Mesodermal cell (in vitro differentiated cells): ENCODE measurements around the gene FIBCD1.
"Not testable (repeated sequence)": the region's sequence is repeated elsewhere in the genome, so short reads cannot be mapped to it uniquely, and the experiment has no call there.

ENCODE experiments used
- H3K27ac ChIP-seq: 2 replicates; pipeline ENCODE4 v1.7.0; 2013; ENCODE audit warnings: mild to moderate bottlenecking, low read depth, low read length, moderate library complexity; ENCODE audit not compliant: severe bottlenecking
- H3K36me3 ChIP-seq: 2 replicates; pipeline ENCODE4 v1.7.1; 2013; ENCODE audit warnings: mild to moderate bottlenecking, low read length, moderate library complexity; ENCODE audit not compliant: control insufficient read depth, insufficient read depth
- H3K4me1 ChIP-seq: one replicate; pipeline ENCODE4 v1.7.1; 2013; ENCODE audit warnings: mild to moderate bottlenecking, low read length; ENCODE audit not compliant: insufficient read depth, control insufficient read depth, poor library complexity, severe bottlenecking
- H3K4me3 ChIP-seq: 2 replicates; pipeline ENCODE4 v1.7.0; 2013; ENCODE audit warnings: low read length, control low read depth, mild to moderate bottlenecking; ENCODE audit not compliant: insufficient read depth, poor library complexity, severe bottlenecking; ENCODE audit errors: extremely low read depth
- H3K9me3 ChIP-seq: 2 replicates; pipeline ENCODE4 v1.7.1; 2013; ENCODE audit warnings: mild to moderate bottlenecking, low read length, moderate library complexity; ENCODE audit not compliant: control insufficient read depth
- WGBS, 2 experiments: methylation state at CpG; one replicate each; pipeline ENCODE4 v1.1.5; 2013; ENCODE audit warnings: missing lambda C conversion rate in 2 of 2; ENCODE audit not compliant: insufficient coverage in 2 of 2; 5-methylcytosine and 5-hydroxymethylcytosine counted together

The FIBCD1 gene

DNA sequence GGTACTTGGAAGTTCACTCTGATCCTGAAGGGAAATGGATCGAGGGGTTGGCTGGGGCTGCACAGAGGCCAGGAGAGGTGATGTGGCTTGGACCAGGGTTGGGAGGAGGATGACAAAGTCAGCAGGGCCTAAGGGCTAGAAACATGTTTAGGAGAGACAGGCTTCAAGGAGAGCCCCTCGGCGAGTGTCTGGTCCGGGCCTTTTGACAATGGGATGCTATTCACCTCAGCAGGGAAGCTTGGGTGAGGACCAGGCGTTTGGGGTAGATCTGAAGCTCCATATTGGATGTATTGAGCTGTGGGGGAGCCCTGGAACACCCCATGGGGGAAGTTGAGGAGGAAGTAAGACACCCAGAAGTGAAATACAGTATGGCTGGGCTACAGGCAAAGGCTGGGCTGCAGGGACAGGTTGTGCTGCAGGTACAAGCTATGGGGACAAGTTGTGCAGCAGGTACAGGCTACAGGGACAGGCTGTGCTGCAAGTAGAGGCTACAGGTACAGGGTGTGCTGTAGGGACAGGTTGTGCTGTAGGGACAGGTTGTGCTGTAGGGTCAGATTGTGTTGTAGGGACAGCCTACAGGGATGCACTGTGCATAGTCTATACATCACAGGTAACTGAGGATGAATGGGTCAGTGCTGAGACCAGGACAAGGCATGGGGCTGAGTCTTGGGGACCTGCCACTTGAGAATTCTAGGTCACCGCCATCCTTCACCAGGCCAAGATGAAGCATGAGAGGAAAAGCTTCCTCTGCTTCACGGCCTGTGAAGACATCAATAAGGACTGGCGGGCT lies 22.7 kb upstream of the FIBCD1 start:
- Histone ChIP-seq H3K4me1 (peaks cover 11% of the 10 kb centered on the region), H3K27ac (no peak overlapping the region), H3K4me3 (no peak overlapping the region), H3K36me3 (no peaks in the 10 kb centered on the region), H3K9me3 (peaks cover 8% of the 10 kb centered on the region)
- WGBS, 2 experiments: 90 to 95% methylated on average over 7 to 8 of the region's 8 CpGs

DNA sequence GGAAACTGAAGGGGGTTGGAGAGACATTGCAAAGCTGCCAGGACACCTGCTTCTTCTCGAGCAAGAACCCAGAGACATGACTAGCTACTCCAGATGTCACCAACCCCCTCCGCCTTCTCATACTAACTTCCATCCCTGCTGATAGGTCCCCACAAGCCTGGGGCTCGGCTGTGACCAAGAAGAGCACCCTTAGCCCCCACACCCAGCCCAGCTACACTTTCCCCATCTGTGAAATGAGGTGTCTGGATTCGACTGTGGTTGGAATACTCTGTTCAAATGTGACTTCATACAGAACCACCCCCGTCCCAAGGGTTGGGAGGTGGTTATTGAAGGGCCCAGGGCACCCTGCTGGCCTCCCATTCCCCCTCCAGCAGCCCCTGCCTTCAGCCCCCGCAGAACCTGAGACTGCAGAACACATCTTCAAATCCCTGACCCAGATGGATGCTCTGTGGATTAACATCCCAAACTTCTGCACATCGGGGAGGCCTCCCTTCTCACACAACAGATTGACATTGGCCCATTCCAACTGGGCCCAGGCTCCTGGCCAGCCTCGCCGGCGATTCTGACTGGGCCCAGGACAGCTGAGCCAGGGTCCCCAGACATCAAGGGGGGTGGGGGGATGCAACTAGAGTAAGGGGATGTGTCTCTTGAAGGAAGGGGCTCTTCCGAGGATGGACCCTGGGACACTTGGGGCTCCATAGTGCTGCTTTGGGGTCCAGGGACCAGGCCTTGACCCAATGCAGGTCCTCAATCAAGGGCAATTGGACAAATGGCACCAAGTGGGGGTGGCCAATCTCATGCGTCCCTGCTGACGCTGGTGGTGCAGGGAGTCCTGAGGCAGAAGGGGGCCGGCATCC lies 21.7 kb upstream of the FIBCD1 start:
- peaks cover 8% of the 10 kb centered on the region for H3K9me3 ChIP-seq
- H3K27ac ChIP-seq: no peak overlapping the region
- H3K4me3 ChIP-seq: no peak overlapping the region
- 94 to 100% methylated on average over 5 to 8 of the region's 14 CpGs for WGBS, 2 experiments
- no peaks in the 10 kb centered on the region for H3K36me3 ChIP-seq
- H3K4me1 ChIP-seq: peaks cover 11% of the 10 kb centered on the region

DNA sequence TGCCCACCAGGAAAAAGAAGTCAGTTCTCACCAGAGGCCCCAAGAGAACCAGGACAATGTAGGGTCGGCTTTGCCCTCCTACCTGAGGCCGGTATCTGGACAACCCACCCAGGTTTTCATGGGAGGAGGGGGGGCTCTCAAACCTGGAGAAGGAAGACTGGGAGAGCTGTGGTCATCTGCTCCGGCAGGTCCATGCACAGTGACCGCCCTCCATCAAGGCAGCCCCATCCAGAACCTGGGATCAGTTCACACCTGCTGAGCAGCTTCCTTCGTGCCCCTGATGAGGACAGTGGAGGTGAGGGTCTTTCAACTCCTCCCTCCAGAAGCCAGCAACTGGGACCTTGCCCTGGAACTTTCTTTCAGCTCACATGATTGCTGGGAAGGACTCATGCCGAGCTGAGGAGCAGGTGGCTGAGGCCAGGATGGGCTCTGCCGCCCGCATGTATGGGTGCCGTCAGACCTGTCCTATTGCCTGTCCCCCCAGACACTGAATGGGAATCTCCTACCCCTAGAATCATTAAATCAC lies 20.8 kb upstream of the FIBCD1 start:
- no peaks in the 10 kb centered on the region for H3K36me3 ChIP-seq
- peaks cover 11% of the 10 kb centered on the region for H3K4me1 ChIP-seq
- WGBS, 2 experiments: 82 to 91% methylated on average over 7 to 8 of the region's 9 CpGs
- H3K4me3 ChIP-seq: no peak overlapping the region
- no peak overlapping the region for H3K27ac ChIP-seq
- H3K9me3 ChIP-seq: peaks cover 8% of the 10 kb centered on the region

DNA sequence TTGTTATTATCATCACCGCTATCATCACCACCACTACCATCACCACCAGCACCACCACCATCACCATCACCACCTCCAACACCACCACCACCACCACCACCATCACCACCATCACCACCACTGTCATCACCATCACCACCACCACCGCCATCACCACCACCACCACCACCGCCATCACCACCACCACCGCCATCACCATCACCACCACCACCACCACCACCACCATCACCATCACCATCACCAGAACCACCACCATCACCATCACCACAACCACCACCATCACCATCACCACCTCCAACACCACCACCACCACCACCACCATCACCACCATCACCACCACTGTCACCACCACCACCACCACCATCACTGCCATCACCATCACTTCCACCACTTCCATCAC lies 19.5 kb upstream of the FIBCD1 start:
- H3K4me3 ChIP-seq, H3K9me3 ChIP-seq, H3K36me3 ChIP-seq, H3K27ac ChIP-seq: not testable (repeated sequence)
- peaks cover 11% of the 10 kb centered on the region for H3K4me1 ChIP-seq
- WGBS, 2 experiments: 68 to 100% methylated on average over 1 to 4 of the region's 4 CpGs

DNA sequence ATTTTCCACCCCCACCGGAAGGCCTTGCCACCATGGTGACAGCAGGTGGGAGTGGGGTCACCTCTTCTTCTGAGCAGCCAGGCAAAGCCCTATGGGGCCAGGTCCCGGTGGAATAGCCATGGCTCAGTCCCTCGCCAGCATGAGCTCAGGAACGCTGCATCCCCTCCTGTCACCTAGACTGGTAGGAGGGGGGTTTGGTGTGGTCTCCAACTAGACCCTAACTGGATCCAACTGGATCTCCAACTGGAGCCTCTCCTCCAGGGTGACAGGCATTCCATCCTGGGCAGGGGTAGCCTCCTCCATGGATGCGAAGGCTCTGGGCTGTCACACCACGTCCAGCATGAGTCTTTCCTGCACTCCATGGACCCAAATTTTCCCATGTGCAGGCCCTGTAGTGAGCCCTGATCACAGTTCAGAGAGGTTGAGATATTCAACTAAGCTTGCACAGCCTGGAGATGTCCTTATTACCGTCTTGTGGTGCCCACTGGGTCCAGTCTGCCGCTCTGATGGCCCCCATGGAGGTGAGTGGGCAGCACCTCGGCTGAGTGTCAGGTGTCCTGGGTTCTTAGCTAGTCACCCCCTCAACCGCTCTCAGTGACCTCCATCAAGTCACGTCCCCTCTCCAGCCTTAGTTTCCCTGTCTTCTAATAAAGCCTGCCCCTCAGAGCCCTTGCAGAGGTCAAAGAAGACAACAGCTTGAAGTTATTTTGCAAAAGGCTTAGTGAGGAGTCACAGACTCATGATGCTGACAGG lies 18.6 kb upstream of the FIBCD1 start:
- Histone ChIP-seq H3K4me3 (no peak overlapping the region), H3K36me3 (no peaks in the 10 kb centered on the region), H3K4me1 (peaks cover 6% of the 10 kb centered on the region), H3K9me3 (peaks cover 8% of the 10 kb centered on the region), H3K27ac (no peak overlapping the region)
- WGBS, 2 experiments: 91 to 93% methylated on average over 7 to 8 of the region's 11 CpGs

DNA sequence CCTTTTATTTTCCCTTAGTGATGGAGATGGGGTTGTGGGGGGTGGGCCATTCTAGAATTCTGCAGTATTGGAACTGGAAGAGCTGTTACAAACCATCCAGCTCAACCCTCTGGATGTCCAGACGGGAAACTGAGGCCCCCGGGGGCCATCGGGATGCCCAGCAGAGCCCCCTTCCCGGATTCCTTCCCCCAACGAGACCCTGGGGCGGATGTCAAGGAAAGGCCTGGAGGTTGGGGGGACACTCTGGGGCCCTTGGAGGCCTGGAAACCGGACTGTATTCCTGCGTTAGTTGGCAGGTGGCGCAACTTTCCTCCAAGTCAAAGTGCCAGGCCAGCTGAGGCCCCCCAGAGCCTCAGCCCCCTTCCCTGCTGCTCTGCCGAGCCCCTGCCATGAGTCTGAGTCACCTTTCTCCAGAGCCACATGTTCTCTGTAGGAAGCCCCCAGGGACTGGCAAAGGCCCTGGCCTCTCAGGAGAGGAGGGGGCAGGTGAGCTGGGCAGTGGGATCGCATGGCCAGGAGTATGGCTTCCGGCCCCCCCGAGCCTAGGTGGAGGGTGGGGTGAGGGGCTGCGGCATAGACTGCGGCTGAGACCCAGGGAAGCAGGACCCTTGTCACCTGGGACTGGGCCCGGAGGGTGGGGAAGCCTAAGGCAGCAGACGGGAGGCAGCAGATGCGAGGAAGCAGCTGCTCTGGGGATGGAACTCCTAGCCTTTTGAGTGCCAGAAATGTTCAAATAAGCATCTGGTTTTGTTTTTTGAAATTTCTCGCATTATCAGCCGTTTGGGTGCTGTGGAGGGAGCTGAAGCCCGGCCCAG lies 17.8 kb upstream of the FIBCD1 start:
- Histone ChIP-seq H3K9me3 (peaks cover 8% of the 10 kb centered on the region), H3K4me3 (no peak overlapping the region), H3K27ac (no peak overlapping the region), H3K4me1 (no peaks in the 10 kb centered on the region), H3K36me3 (no peaks in the 10 kb centered on the region)
- 84 to 86% methylated on average over 11 to 15 of the region's 21 CpGs for WGBS, 2 experiments

DNA sequence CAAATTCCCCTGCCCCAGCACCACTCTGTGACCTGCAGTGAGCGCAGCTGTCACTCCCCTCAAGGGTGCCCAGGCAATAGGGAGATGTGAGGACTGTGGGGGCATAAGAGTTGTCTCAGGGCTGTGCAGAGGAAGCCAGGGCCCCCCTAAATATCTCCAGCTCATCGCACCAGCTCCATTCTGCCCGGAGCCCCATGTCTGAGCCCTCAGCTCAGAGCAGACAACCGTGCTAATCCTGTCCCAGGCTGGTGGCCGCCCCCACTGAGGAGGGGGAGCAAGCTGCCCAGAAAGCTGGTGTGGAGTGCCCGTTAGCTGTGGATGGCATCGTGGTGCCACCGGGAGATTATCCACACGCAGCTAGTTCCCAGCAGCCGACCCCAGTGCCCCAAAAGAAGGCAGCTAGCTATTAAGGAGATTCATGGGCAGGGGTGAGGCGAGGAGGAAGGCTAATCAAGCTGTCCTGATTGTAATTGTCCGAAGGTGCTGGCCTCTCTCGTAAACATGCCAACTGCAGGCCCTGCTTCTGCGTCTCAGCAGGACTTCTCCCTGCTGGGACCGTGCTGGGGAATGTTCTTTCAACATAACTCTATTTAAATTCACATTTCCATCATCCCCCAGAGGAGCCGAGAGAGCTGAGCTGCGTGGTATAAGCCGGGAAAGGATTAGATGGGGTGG lies 17.0 kb upstream of the FIBCD1 start:
- H3K9me3 ChIP-seq: peaks cover 8% of the 10 kb centered on the region
- no peak overlapping the region for H3K4me3 ChIP-seq
- no peaks in the 10 kb centered on the region for H3K36me3 ChIP-seq
- 65 to 83% methylated on average over 11 to 13 of the region's 18 CpGs for WGBS, 2 experiments
- H3K27ac ChIP-seq: no peak overlapping the region
- no peaks in the 10 kb centered on the region for H3K4me1 ChIP-seq

DNA sequence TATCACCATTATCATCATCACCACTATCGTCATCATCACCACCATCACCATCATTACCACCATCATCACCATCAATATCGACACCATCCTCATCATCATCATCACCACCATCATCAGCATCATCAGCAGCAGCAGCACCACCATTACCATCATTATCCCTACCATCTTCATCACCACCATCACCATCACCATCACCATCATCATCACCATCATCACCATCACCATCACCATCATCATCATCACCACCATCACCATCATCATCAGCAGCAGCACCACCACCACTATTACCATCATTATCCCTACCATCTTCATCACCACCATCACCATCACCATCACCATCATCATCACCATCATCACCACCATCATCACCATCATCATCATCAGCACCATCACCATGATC lies 15.9 kb upstream of the FIBCD1 start:
- not testable (repeated sequence) for H3K27ac ChIP-seq, H3K36me3 ChIP-seq, H3K4me3 ChIP-seq, H3K4me1 ChIP-seq, H3K9me3 ChIP-seq
- 68 to 92% methylated on average over 2 of the region's 2 CpGs for WGBS, 2 experiments

DNA sequence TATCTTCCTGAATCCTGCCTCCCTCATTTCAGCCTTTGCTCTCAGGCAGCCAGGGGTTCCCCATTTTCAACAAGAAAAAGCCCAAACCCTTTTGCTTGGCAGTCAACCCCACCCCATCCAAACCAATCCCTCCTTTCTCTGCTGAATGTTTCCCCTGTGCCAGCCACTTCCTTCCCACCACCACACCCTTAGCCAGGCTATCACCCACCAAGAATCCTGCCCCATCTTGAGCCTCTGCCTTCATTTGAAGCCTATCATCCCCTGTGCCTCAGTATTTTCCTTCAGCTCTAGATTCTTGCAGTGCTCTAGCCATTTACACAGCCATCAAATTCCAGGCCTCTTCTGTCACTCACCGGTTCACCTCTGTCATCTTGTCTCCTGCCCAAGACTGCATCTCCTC lies 15.3 kb upstream of the FIBCD1 start:
- H3K4me3 ChIP-seq: no peak overlapping the region
- no peak overlapping the region for H3K27ac ChIP-seq

More for the DNA sequence above, 15.3 kb upstream of the FIBCD1 start:
- peaks cover 8% of the 10 kb centered on the region for H3K9me3 ChIP-seq
- 75 to 100% methylated on average over 1 of the region's 1 CpG for WGBS, 2 experiments
- no peaks in the 10 kb centered on the region for H3K4me1 ChIP-seq
- H3K36me3 ChIP-seq: no peaks in the 10 kb centered on the region
